Measurements from ENCODE around the gene KRT15. TPM values are rescaled to one million over a fixed set of nuclear protein-coding genes. Genes with fewer than 3 reads are reported as not detected.

KRT15 gene
- total and polyA plus RNA-seq, 10 of the 15 experiments (the other 5 are each of a cell fraction or from before 2014, with no cell fraction given), result 0.06 to 0.17 TPM; not detected in 8

DNA sequence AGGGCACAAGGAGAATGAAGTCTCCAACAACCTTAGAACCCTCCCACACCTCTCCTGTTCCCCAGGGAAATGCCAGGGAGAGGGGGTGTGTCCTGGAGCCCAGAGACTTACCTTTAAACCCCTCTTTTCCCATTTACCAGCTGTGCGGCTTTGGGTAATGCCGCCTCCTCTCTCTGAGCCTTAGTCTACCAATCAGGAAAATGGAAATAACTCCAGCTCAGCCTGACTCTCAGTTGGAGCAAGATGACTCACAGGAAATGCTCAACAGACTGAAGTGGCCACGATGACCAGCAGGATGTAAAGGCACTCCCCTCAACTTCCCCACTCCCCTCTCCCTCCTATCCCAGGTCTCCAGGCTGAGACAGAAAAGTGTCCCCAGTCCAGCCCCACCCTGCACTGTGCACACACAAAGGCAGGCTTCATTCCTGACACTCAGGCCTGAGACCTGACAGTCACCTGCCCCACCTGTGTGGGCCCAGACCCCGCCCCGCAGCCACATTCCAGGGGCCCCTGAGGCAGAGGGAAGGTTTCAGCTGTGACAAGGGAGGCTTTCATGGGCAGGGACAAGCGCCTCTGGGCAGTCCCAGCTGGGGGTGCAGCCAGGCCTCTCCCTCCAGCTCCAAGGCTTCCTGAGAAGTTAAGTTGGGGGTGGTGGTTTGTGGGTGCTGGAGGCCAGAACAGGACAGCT, 3.0 kb upstream of the KRT15 start (continued):
- TF ChIP-seq, protein P1, sequence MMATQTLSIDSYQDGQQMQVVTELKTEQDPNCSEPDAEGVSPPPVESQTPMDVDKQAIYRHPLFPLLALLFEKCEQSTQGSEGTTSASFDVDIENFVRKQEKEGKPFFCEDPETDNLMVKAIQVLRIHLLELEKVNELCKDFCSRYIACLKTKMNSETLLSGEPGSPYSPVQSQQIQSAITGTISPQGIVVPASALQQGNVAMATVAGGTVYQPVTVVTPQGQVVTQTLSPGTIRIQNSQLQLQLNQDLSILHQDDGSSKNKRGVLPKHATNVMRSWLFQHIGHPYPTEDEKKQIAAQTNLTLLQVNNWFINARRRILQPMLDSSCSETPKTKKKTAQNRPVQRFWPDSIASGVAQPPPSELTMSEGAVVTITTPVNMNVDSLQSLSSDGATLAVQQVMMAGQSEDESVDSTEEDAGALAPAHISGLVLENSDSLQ (IDR thresholded peaks at IDR 0.05), result no peak
- no peak for TF ChIP-seq LARP7 (IDR thresholded peaks at IDR 0.05)
- TF ChIP-seq, protein P2, sequence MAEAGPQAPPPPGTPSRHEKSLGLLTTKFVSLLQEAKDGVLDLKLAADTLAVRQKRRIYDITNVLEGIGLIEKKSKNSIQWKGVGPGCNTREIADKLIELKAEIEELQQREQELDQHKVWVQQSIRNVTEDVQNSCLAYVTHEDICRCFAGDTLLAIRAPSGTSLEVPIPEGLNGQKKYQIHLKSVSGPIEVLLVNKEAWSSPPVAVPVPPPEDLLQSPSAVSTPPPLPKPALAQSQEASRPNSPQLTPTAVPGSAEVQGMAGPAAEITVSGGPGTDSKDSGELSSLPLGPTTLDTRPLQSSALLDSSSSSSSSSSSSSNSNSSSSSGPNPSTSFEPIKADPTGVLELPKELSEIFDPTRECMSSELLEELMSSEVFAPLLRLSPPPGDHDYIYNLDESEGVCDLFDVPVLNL (IDR thresholded peaks at IDR 0.05; ENCODE audit: low read depth, low read length), result no peak
- TF ChIP-seq, protein P3, sequence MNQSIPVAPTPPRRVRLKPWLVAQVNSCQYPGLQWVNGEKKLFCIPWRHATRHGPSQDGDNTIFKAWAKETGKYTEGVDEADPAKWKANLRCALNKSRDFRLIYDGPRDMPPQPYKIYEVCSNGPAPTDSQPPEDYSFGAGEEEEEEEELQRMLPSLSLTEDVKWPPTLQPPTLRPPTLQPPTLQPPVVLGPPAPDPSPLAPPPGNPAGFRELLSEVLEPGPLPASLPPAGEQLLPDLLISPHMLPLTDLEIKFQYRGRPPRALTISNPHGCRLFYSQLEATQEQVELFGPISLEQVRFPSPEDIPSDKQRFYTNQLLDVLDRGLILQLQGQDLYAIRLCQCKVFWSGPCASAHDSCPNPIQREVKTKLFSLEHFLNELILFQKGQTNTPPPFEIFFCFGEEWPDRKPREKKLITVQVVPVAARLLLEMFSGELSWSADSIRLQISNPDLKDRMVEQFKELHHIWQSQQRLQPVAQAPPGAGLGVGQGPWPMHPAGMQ (IDR thresholded peaks at IDR 0.05; ENCODE audit: borderline replicate concordance), result no peak

DNA sequence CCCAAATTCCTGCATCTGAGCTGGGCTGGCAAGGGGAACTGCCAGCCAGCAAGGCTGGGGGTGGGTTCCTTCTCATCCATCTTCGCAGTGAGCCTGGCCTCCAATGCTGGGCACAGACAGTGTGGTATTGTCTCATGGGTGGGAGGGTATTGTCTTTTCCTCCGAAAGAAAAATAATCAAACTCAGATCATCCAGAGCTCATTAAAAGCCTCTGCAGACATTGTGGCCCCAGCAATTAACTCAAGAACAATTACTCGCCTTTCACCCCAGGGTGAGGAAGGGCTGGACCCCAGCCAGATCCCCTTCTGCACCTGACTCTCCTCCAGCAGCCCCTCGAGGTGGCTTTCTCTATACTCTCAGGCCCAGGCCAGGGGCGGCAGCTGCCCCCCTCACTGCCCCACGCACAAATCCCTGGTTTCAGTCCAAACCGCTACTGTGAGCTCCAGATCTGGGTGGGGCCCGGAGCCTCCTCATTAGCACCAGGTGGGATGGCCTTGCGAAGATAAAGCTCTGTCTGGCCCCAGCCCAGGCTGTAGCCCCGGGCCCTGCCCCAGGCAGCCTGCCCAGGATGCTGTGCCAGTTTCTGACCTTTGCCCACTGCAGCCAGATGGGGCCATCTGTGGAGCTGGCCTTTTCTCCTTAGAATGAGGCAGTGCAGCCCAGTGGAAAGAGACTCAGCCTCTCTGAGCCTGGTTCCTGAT, 2.3 kb upstream of the KRT15 start:
- Histone ChIP-seq H3K4me2 (ENCODE audit: control insufficient read depth, insufficient read depth) (no peak overlapping the region), H4K20me1 (ENCODE audit: control insufficient read depth, insufficient read depth) (no peaks in the 10 kb centered on the region), H3K4me1 (ENCODE audit: control insufficient read depth, insufficient read depth, low read length) (no peaks in the 10 kb centered on the region), H3K36me3 (ENCODE audit: control insufficient read depth in 2 of 2, insufficient read depth in 2 of 2, low read length in 1 of 2) (no peaks in the 10 kb centered on the region), H3K79me2 (ENCODE audit: control insufficient read depth, insufficient read depth, low read length) (no peaks in the 10 kb centered on the region), H3K27me3 (replicated peaks in 1 of 2; ENCODE audit: control insufficient read depth in 2 of 2, insufficient read depth in 2 of 2, low read length in 1 of 2) (no peaks in the 10 kb centered on the region; a peak in 1 of 4 replicates), H3K9me3 (replicated peaks; ENCODE audit: control insufficient read depth, insufficient read depth, low read length) (no peaks in the 10 kb centered on the region), H3K4me3 (no peak overlapping the region), H3K9ac (ENCODE audit: control insufficient read depth, insufficient read depth, low read length) (no peak overlapping the region), H2AFZ (ENCODE audit: control insufficient read depth, low read depth, low read length) (no peak overlapping the region), H3K27ac (ENCODE audit: control insufficient read depth, insufficient read depth) (no peak overlapping the region)
- ChIA-PET POLR2A (no interaction called here), SMC1A (ENCODE audit: uncharacterized antibody, unreplicated experiment) (no interaction called here), CTCF (no interaction called here), RAD21 (ENCODE audit: unreplicated experiment) (no interaction called here)
- FAIRE-seq, result no peak
- ATAC-seq, result no peak
- in situ Hi-C loops (cut with MboI), result no loop called here
- BruUV-seq (replicated peaks), result no TSS peak
- WGBS (ENCODE audit: insufficient coverage, insufficient replicate concordance, low lambda C conversion rate, missing lambda C conversion rate), result 20% methylated on average over 10 of the region's 10 CpGs
- intact Hi-C loops (cut with micrococcal nuclease; ENCODE audit: unreplicated experiment), result no loop called here
- DNase-seq (ENCODE audit: low read depth, low spot score), result no peak
- TF ChIP-seq LARP7 (IDR thresholded peaks at IDR 0.05) (no peak), RAD21 (IDR thresholded peaks at IDR 0.05; ENCODE audit: insufficient read depth, low read depth, low read length) (no peak), POLR2A (IDR thresholded peaks at IDR 0.05; ENCODE audit: low read depth, low read length) (no peak), MYC (IDR thresholded peaks at IDR 0.05; ENCODE audit: insufficient read depth, insufficient read length, insufficient replicate concordance, low read length, severe bottlenecking) (no peak), MEF2A (IDR thresholded peaks at IDR 0.05; ENCODE audit: insufficient read depth, low read depth, low read length) (no peak), ASH2L (IDR thresholded peaks at IDR 0.05; ENCODE audit: borderline replicate concordance, low read depth) (no peak)
- TF ChIP-seq, protein P4, sequence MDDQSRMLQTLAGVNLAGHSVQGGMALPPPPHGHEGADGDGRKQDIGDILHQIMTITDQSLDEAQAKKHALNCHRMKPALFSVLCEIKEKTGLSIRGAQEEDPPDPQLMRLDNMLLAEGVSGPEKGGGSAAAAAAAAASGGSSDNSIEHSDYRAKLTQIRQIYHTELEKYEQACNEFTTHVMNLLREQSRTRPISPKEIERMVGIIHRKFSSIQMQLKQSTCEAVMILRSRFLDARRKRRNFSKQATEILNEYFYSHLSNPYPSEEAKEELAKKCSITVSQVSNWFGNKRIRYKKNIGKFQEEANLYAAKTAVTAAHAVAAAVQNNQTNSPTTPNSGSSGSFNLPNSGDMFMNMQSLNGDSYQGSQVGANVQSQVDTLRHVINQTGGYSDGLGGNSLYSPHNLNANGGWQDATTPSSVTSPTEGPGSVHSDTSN (IDR thresholded peaks at IDR 0.05; ENCODE audit: insufficient replicate concordance, low read depth, low read length), result no peak

All from GM12878 (cell line).